NB4 (cell line): Measurements from ENCODE around the gene RTP3.

ENCODE experiments used
- CTCF ChIP-seq: IDR thresholded peaks from one replicate; pipeline ENCODE4 v1.5.1; 2012; ENCODE audit warnings: low read depth, low read length
- MAX ChIP-seq: IDR thresholded peaks from 2 replicates; pipeline ENCODE4 v1.6.1; 2011; ENCODE audit warnings: low read depth, low read length

DNA sequence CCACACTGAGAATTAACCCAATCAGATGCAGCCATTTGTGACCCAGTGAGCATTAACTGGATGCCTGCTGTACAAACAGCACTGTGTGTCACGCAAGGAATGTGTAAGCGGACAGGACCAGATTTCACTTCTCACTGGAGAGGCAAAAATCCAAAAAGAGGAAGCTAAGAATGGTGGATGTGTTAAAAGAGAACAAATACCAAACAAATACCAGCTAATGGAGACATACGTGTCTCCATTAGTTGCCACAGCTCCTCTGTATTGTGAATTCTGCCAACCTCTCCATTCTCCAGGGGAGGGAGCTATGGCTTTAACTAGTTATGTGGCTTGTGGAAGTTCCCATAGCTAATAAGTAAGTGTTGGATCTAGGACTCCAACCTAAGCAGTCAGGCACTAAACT, 35.7 kb upstream of the RTP3 start:
- no peak for TF ChIP-seq CTCF
- no peak for TF ChIP-seq MAX
